Astrocyte (in vitro differentiated cells and primary cell): Measurements from ENCODE around the gene ZMIZ1. TPM values are rescaled to one million over a fixed set of nuclear protein-coding genes. Genes with fewer than 3 reads are reported as not detected.

Experiments used
- DNase-seq: peaks from one replicate; pipeline ENCODE4 v3.0.0-alpha.2; 2010; ENCODE audit warnings: low read depth
- FAIRE-seq: peaks from 2 replicates; lab custom pipeline; 2011; peaks lifted over from hg19 to GRCh38; lab: Jason Lieb, UNC
- H2AFZ ChIP-seq: 2 replicates; pipeline ENCODE4 v1.6.0; 2012; ENCODE audit warnings: low read depth, low read length, inconsistent platforms
- H3K27ac ChIP-seq: 2 replicates; pipeline ENCODE4 v1.5.1; 2011; ENCODE audit warnings: low read depth, low read length, inconsistent platforms
- H3K27me3 ChIP-seq: 2 replicates; pipeline ENCODE4 v1.6.0; 2011; ENCODE audit warnings: low read length, inconsistent platforms; ENCODE audit not compliant: insufficient read depth
- H3K36me3 ChIP-seq: 2 replicates; pipeline ENCODE4 v1.5.1; 2011; ENCODE audit warnings: low read length, inconsistent platforms; ENCODE audit not compliant: insufficient read depth
- H3K4me1 ChIP-seq: 2 replicates; pipeline ENCODE4 v1.5.1; 2011; ENCODE audit warnings: low read length, inconsistent platforms; ENCODE audit not compliant: insufficient read depth
- H3K4me2 ChIP-seq: 2 replicates; pipeline ENCODE4 v1.6.0; 2012; ENCODE audit warnings: low read length, inconsistent platforms
- H3K4me3 ChIP-seq: 2 replicates; pipeline ENCODE4 v1.5.1; 2011; ENCODE audit warnings: low read depth, mild to moderate bottlenecking, low read length, inconsistent platforms; ENCODE audit not compliant: insufficient read depth
- H3K79me2 ChIP-seq: 2 replicates; pipeline ENCODE4 v1.6.0; 2012; ENCODE audit warnings: mild to moderate bottlenecking, low read length, inconsistent platforms; ENCODE audit not compliant: insufficient read depth
- H3K9ac ChIP-seq: 2 replicates; pipeline ENCODE4 v1.6.0; 2012; ENCODE audit warnings: mild to moderate bottlenecking, low read length, inconsistent platforms
- H3K9me3 ChIP-seq: 2 replicates; pipeline ENCODE4 v1.5.1; 2012; ENCODE audit warnings: low read depth, mild to moderate bottlenecking, low read length, inconsistent platforms; ENCODE audit not compliant: insufficient read depth
- H4K20me1 ChIP-seq: 2 replicates; pipeline ENCODE4 v1.6.0; 2012; ENCODE audit warnings: low read length, inconsistent platforms; ENCODE audit not compliant: insufficient read depth
- H3K27ac Mint-ChIP-seq: one replicate; pipeline ENCODE4 v1.8.0; 2021; ENCODE audit warnings: mild to moderate bottlenecking, mixed read lengths; ENCODE audit not compliant: unreplicated experiment
- H3K27me3 Mint-ChIP-seq: one replicate; pipeline ENCODE4 v1.8.0; 2021; ENCODE audit warnings: low read depth, mixed read lengths; ENCODE audit not compliant: unreplicated experiment
- H3K36me3 Mint-ChIP-seq: one replicate; pipeline ENCODE4 v1.8.0; 2021; ENCODE audit warnings: low read depth, mixed read lengths; ENCODE audit not compliant: unreplicated experiment
- H3K4me1 Mint-ChIP-seq: one replicate; pipeline ENCODE4 v1.8.0; 2021; ENCODE audit warnings: low read depth, mixed read lengths; ENCODE audit not compliant: unreplicated experiment
- H3K4me3 Mint-ChIP-seq: one replicate; pipeline ENCODE4 v1.8.0; 2021; ENCODE audit warnings: mild to moderate bottlenecking, moderate library complexity, mixed read lengths; ENCODE audit not compliant: unreplicated experiment
- H3K9me3 Mint-ChIP-seq: one replicate; pipeline ENCODE4 v1.8.0; 2021; ENCODE audit warnings: mild to moderate bottlenecking, mixed read lengths; ENCODE audit not compliant: unreplicated experiment
- CTCF ChIP-seq: IDR thresholded peaks from 2 replicates; pipeline ENCODE4 v1.5.1; 2011; ENCODE audit warnings: low read depth, mild to moderate bottlenecking, inconsistent platforms, low read length, moderate library complexity; ENCODE audit not compliant: insufficient read depth
- EZH2 ChIP-seq: IDR thresholded peaks from 2 replicates; pipeline ENCODE4 v1.6.1; 2012; ENCODE audit warnings: mild to moderate bottlenecking, low read length, inconsistent platforms; ENCODE audit not compliant: insufficient read depth
- total RNA-seq: library from RNA; stranded (reverse); gene quantifications from 2 replicates; pipeline ENCODE4 v1.2.1, GENCODE V29; 2021

ZMIZ1 gene
- total RNA-seq, 1 donor from 2014 or later = 45.5 TPM

DNA sequence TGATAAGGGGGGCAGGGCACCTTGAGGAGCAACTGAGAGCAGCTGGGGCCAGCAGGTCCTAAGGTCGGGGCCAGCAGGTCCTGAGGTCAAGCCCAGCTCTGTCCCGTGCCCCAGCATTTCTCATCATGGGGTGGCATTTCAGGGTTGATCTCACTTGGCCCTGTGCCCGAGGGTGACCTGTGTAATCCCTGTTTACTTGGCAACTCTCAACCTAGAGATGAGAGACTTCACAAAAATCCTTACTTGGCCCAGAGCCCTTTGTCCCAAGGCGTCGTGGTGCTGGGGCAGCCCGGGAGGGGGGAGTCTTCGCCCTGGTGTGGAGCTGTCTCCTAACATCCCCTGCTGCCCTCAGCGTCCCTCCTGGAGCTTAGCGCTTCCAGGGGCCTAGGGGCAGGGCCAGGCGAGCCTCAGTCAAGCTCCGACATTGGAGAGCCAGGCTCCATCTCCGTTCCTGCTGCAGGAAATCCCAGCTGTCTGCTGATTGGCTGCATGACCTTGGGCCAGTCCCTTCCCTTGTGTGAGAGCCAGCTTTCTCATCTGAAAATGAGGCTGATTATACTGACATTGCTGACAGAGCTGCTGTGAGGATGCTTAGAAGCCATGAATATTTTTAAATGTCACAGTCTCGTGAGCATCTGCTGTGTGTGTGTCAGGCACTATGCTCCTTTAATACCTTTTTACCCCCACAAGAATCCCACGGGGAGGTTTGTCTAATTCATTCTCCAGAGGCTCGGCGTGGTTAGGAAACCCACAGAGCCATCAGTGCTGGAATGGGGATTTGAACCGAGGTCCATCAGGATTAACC lies 94.3 kb downstream of the ZMIZ1 start:
- Mint-ChIP-seq H3K36me3 (peaks cover 3% of the 10 kb centered on the region), H3K27ac (peak overlapping the region; percentile 41), H3K4me3 (no peak overlapping the region), H3K27me3 (no peaks in the 10 kb centered on the region), H3K4me1 (peaks cover 35% of the 10 kb centered on the region), H3K9me3 (no peaks in the 10 kb centered on the region)
- no peak overlapping the region for H2AFZ ChIP-seq
- H3K4me3 ChIP-seq = no peak overlapping the region
- H3K4me1 ChIP-seq = peaks cover 39% of the 10 kb centered on the region
- TF ChIP-seq EZH2 = no peak
- no peak for TF ChIP-seq CTCF
- H4K20me1 ChIP-seq = peaks cover 73% of the 10 kb centered on the region
- FAIRE-seq (no peak), DNase-seq (no peak)
- peak overlapping the region; percentile 17 for H3K27ac ChIP-seq
- H3K9me3 ChIP-seq = no peaks in the 10 kb centered on the region
- no peak overlapping the region for H3K4me2 ChIP-seq
- H3K79me2 ChIP-seq = peaks cover 84% of the 10 kb centered on the region
- no peaks in the 10 kb centered on the region for H3K27me3 ChIP-seq
- peaks cover 15% of the 10 kb centered on the region for H3K36me3 ChIP-seq
- H3K9ac ChIP-seq = peak overlapping the region; percentile 4

DNA sequence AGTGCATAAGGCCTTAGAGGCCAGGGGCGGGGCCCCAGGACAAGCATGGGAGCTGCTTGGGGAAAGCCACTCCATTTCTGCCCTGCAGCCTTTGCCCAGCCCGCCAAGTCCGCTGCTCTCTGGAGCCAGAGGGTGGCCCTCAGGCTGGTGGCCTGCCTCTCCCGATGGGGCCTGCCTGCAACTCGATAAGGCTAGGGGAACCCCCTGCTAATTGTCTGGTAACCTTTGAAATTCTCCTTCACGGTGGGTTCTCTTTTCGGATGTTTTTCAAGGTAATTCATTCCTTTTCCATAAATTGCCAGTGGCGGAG lies 94.9 kb downstream of the ZMIZ1 start:
- peaks cover 3% of the 10 kb centered on the region for H3K36me3 Mint-ChIP-seq
- H3K9me3 ChIP-seq = no peaks in the 10 kb centered on the region
- H3K27me3 ChIP-seq = no peaks in the 10 kb centered on the region
- no peaks in the 10 kb centered on the region for H3K9me3 Mint-ChIP-seq
- FAIRE-seq (no peak), DNase-seq (no peak)
- H4K20me1 ChIP-seq = peaks cover 78% of the 10 kb centered on the region
- peaks cover 30% of the 10 kb centered on the region for H3K4me1 Mint-ChIP-seq
- no peak overlapping the region for H3K27ac ChIP-seq
- H3K27ac Mint-ChIP-seq = no peak overlapping the region
- H3K79me2 ChIP-seq = peaks cover 83% of the 10 kb centered on the region
- no peak overlapping the region for H3K4me2 ChIP-seq
- no peak overlapping the region for H2AFZ ChIP-seq
- TF ChIP-seq EZH2 = no peak
- TF ChIP-seq CTCF = no peak
- H3K4me1 ChIP-seq = peaks cover 33% of the 10 kb centered on the region
- peaks cover 20% of the 10 kb centered on the region for H3K36me3 ChIP-seq
- no peak overlapping the region for H3K4me3 ChIP-seq
- H3K4me3 Mint-ChIP-seq = no peak overlapping the region
- no peaks in the 10 kb centered on the region for H3K27me3 Mint-ChIP-seq
- H3K9ac ChIP-seq = no peak overlapping the region

DNA sequence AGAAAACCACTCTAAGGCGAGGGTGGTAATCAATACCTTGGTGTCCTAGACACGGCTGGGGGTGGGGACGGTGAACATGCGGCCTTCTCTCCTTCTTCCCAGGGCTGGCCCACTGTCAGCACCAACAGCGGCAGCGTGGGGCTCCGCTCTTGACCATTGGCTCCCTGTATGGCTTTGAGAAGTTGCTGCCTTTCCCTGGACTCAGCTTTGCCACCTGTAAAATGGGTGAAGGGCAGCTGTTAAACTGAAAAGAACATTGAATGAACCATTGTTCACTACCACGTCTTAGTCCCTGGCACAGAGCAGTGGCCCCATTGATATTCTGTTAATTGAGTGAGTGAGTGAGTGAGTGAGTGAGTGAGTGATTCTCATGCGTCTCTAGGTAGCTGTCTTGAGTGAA lies 95.3 kb downstream of the ZMIZ1 start:
- no peaks in the 10 kb centered on the region for H3K9me3 Mint-ChIP-seq
- peaks cover 81% of the 10 kb centered on the region for H3K79me2 ChIP-seq
- no peaks in the 10 kb centered on the region for H3K27me3 ChIP-seq
- peaks cover 25% of the 10 kb centered on the region for H3K4me1 Mint-ChIP-seq
- H3K9me3 ChIP-seq = no peaks in the 10 kb centered on the region
- H3K36me3 ChIP-seq = peaks cover 24% of the 10 kb centered on the region
- peak overlapping the region; percentile 9 for H3K27ac Mint-ChIP-seq
- H3K9ac ChIP-seq = no peak overlapping the region
- no peak overlapping the region for H3K4me2 ChIP-seq
- H3K27ac ChIP-seq = no peak overlapping the region
- no peaks in the 10 kb centered on the region for H3K27me3 Mint-ChIP-seq
- H3K4me1 ChIP-seq = peaks cover 29% of the 10 kb centered on the region
- H4K20me1 ChIP-seq = peaks cover 83% of the 10 kb centered on the region
- TF ChIP-seq EZH2 (no peak), CTCF (no peak)
- H3K36me3 Mint-ChIP-seq = peaks cover 3% of the 10 kb centered on the region
- DNase-seq (no peak), FAIRE-seq (no peak)
- no peak overlapping the region for H3K4me3 ChIP-seq
- no peak overlapping the region for H2AFZ ChIP-seq
- no peak overlapping the region for H3K4me3 Mint-ChIP-seq
